ENCODE results near the gene CUL7. TPM values are rescaled to one million over a fixed set of nuclear protein-coding genes. Genes with fewer than 3 reads are reported as not detected.

CUL7 gene
- total and polyA plus RNA-seq, 9 of the 15 experiments (the other 6 are each of a cell fraction or from before 2014, with no cell fraction given) = 0.44 to 20.1 (median 8.6) TPM

DNA sequence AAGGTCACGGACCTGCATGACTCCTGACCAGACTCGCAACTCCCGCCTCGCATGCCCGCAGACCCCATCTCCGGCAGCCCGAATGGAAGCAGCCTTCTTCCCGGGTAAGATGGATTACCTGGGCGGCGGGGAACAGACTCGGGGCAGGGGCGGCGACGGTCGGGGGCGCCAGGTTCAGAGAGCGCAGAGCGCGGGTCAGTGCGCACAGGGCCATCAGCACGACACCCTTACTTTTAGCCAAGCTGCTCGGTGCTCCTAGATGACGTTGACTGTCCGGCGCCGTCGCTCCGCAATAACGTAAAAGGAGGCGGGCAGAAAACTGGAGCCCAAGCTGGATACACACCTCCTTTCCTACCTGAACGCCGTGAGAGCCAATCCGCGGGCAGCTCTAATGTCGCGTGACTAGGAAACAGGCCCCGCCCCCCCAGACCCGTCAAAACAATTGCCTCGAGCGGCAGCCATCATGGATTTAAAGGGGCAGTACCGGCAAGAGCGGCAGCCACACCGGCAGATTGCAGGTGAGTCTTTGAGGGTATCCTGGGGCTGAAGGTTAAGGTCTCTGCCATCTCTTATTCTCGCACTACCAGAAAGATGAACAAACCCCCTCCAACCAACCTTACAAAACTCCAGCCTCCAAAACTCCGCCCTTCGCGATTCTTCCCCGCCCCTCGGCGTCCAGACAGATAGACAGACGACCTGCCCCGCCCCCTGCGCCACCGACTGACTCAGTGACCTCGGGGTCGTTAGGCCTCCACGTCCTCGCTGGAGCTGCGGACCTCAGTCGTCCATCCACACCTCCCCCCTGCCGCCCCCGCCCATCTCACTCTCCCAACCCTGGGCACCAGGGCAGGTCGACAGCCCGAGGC, 5.8 kb upstream of the CUL7 start, which contains the start of the genes KLC4 and MRPL2 (continued):
- no peak for TF ChIP-seq RBM34 (IDR thresholded peaks at IDR 0.05; ENCODE audit: borderline replicate concordance, insufficient read depth, low read length)
- TF ChIP-seq ETS1 (conservative IDR thresholded peaks at IDR 0.05; ENCODE audit: control insufficient read depth, low read depth, low read length) = peak; percentile 68
- no peak for TF ChIP-seq XRCC3 (IDR thresholded peaks at IDR 0.05)
- peak; percentile 94 for TF ChIP-seq POLR2AphosphoS5 (IDR thresholded peaks at IDR 0.05; ENCODE audit: control insufficient read depth, insufficient read depth, low read depth, low read length)
- TF ChIP-seq ELF1 (tag; IDR thresholded peaks at IDR 0.05) = no peak
- TF ChIP-seq NONO (IDR thresholded peaks at IDR 0.05; ENCODE audit: low read depth in 2 of 2, low read length in 1 of 2) = no peak
- no peak; the same call in 1 of the 2 replicates for TF ChIP-seq SMAD3 (CRISPR knock-in tag; conservative IDR thresholded peaks at IDR 0.05)
- no peak for TF ChIP-seq ZSCAN29 (IDR thresholded peaks at IDR 0.05)
- TF ChIP-seq RBM39 (optimal IDR thresholded peaks at IDR 0.05; ENCODE audit: low read depth, low read length) = no peak
- no peak for TF ChIP-seq NR4A1 (CRISPR knock-in tag; IDR thresholded peaks at IDR 0.05)
- no peak for TF ChIP-seq NR4A1 (tag; IDR thresholded peaks at IDR 0.05)
- no peak for TF ChIP-seq ERF (CRISPR knock-in tag; IDR thresholded peaks at IDR 0.05)
- TF ChIP-seq SNRNP70 (optimal IDR thresholded peaks at IDR 0.05; ENCODE audit: low read depth, low read length) = no peak
- no peak for TF ChIP-seq ZC3H8 (IDR thresholded peaks at IDR 0.05)
- no peak for TF ChIP-seq TSC22D4 (tag; IDR thresholded peaks at IDR 0.05)
- no peak for TF ChIP-seq ZNF133 (CRISPR knock-in tag; IDR thresholded peaks at IDR 0.05)
- TF ChIP-seq, protein P1, sequence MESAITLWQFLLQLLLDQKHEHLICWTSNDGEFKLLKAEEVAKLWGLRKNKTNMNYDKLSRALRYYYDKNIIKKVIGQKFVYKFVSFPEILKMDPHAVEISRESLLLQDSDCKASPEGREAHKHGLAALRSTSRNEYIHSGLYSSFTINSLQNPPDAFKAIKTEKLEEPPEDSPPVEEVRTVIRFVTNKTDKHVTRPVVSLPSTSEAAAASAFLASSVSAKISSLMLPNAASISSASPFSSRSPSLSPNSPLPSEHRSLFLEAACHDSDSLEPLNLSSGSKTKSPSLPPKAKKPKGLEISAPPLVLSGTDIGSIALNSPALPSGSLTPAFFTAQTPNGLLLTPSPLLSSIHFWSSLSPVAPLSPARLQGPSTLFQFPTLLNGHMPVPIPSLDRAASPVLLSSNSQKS (CRISPR knock-in tag; IDR thresholded peaks at IDR 0.05) = no peak
- no peak for TF ChIP-seq ZNF512 (tag; IDR thresholded peaks at IDR 0.05)
- TF ChIP-seq PPARD (CRISPR knock-in tag; IDR thresholded peaks at IDR 0.05) = no peak
- TF ChIP-seq, protein P2, sequence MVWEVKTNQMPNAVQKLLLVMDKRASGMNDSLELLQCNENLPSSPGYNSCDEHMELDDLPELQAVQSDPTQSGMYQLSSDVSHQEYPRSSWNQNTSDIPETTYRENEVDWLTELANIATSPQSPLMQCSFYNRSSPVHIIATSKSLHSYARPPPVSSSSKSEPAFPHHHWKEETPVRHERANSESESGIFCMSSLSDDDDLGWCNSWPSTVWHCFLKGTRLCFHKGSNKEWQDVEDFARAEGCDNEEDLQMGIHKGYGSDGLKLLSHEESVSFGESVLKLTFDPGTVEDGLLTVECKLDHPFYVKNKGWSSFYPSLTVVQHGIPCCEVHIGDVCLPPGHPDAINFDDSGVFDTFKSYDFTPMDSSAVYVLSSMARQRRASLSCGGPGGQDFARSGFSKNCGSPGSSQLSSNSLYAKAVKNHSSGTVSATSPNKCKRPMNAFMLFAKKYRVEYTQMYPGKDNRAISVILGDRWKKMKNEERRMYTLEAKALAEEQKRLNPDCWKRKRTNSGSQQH (CRISPR knock-in tag; IDR thresholded peaks at IDR 0.05) = no peak
- TF ChIP-seq TCF7 (IDR thresholded peaks at IDR 0.05; ENCODE audit: borderline replicate concordance) = no peak; the same call in 1 of the 2 replicates
- TF ChIP-seq ZFP91 (CRISPR knock-in tag; IDR thresholded peaks at IDR 0.05) = peak; percentile 100
